ENCODE results near the gene LSAMP.
A peak's percentile ranks its signal among the peaks of the same experiment; 100 is the strongest.

The LSAMP gene

DNA sequence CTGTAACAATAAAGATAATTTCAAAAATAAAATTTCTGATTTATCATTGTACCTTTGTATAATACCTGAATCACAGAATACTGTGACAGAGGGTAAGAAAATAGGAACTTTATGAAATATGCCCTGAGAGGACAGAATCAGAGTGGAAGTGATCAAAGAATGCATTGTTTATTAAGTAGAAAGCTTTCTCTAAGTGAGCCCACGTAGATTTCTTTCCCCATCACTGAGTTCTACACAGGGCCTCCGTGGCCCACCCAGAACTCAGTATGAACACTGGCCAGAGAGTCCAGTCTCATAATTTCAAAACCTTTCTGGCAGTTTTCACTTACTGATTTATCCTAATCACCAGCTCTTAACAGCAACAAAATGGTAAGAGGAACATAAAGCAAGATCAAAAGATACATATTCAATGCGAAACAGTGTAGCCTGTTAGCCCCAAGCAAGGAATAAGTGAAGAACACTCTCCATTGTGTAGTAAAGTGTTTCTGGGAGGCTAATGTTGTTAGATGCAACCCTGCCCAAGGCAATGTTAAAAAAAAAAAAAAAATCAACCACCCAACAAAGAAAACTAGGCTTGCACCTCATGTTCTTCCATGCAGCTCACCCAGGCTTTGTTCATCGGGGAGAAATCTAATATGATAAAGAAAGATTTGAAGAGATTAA, 341.3 kb downstream of the LSAMP start:
- Histone ChIP-seq H3K4me3 (ENCODE audit: insufficient read depth, low read depth, low read length) (no peak overlapping the region), H3K27me3 (ENCODE audit: control insufficient read depth, insufficient read depth, low read length, poor library complexity, severe bottlenecking) (no peaks in the 10 kb centered on the region), H3K27ac (ENCODE audit: insufficient read depth, low read depth, low read length, poor library complexity, severe bottlenecking) (no peak overlapping the region), H3K4me1 (ENCODE audit: control insufficient read depth, insufficient read depth, low read length) (no peaks in the 10 kb centered on the region), H3K36me3 (ENCODE audit: control insufficient read depth, insufficient read depth, low read length) (no peaks in the 10 kb centered on the region), H3K9me3 (ENCODE audit: control insufficient read depth, low read length) (no peaks in the 10 kb centered on the region)
- 94 to 95% methylated on average over 3 to 4 of the region's 4 CpGs for WGBS, 2 experiments

DNA sequence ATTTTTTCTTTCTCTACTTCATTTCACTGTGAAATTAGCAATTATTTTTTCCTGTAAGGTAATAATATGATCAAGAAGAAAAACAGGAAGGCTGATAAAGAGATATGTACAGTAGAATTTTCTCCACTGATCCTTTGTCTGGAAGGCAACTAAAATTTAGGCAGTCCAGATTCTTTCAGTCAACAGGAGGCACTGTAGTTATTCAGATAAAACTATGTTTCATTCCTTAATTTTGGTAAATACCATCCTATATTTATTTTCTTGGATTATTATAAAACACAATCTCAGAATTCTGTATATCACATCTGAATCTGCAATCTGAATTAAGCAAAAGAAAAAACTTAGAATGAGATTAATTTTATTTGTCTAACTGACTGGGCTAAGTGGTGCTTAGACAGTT, 343.2 kb downstream of the LSAMP start:
- Histone ChIP-seq H3K27ac (ENCODE audit: insufficient read depth, low read depth, low read length, poor library complexity, severe bottlenecking) (no peak overlapping the region), H3K9me3 (ENCODE audit: control insufficient read depth, low read length) (no peaks in the 10 kb centered on the region), H3K27me3 (ENCODE audit: control insufficient read depth, insufficient read depth, low read length, poor library complexity, severe bottlenecking) (no peaks in the 10 kb centered on the region), H3K4me3 (ENCODE audit: insufficient read depth, low read depth, low read length) (no peak overlapping the region), H3K4me1 (ENCODE audit: control insufficient read depth, insufficient read depth, low read length) (no peaks in the 10 kb centered on the region), H3K36me3 (ENCODE audit: control insufficient read depth, insufficient read depth, low read length) (no peaks in the 10 kb centered on the region)

DNA sequence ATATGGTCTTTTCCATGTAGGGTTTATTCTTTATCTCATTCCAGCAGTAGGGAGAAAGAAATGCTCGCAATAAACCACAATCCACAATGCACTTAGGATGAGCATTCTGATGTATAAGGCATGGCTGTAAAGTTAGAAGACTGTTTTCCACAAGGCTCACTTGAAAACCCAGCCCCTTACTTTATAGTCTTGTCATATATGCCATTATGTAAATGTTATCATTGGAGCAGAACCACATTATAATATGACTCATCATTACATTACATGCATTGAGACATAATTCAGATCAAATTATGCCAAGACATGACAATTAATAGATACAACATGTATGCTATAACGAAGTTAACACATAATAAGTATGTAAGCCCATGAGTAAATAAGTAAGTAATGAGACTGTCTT, 348.1 kb downstream of the LSAMP start:
- H3K4me1 ChIP-seq (ENCODE audit: control insufficient read depth, insufficient read depth, low read length) = no peaks in the 10 kb centered on the region
- H3K4me3 ChIP-seq (ENCODE audit: insufficient read depth, low read depth, low read length) = no peak overlapping the region
- no peaks in the 10 kb centered on the region for H3K36me3 ChIP-seq (ENCODE audit: control insufficient read depth, insufficient read depth, low read length)
- H3K27me3 ChIP-seq (ENCODE audit: control insufficient read depth, insufficient read depth, low read length, poor library complexity, severe bottlenecking) = no peaks in the 10 kb centered on the region
- 94 to 100% methylated on average over 1 to 2 of the region's 2 CpGs for WGBS, 2 experiments
- H3K9me3 ChIP-seq (ENCODE audit: control insufficient read depth, low read length) = no peaks in the 10 kb centered on the region
- no peak overlapping the region for H3K27ac ChIP-seq (ENCODE audit: insufficient read depth, low read depth, low read length, poor library complexity, severe bottlenecking)

DNA sequence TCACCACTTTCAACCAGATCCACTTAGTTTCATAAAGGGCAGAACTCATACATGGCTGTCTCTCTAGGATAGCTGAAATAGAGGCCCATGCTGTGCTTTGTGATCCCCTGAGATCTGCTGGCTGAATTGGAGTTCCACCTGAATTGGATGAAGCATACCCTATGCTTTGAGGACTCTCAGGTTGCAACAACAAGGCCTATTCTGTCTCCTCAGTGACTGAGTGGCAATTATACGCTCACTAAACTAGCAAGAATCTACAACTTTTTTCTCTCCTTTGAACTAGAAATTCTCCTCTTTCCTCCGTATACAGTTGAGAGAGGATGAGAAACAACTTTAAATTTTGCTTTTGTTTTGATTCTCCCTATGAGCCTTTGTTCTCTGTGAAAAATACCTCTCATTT, 348.7 kb downstream of the LSAMP start:
- Histone ChIP-seq H3K27me3 (ENCODE audit: control insufficient read depth, insufficient read depth, low read length, poor library complexity, severe bottlenecking) (no peaks in the 10 kb centered on the region), H3K36me3 (ENCODE audit: control insufficient read depth, insufficient read depth, low read length) (no peaks in the 10 kb centered on the region), H3K27ac (ENCODE audit: insufficient read depth, low read depth, low read length, poor library complexity, severe bottlenecking) (no peak overlapping the region), H3K4me3 (ENCODE audit: insufficient read depth, low read depth, low read length) (no peak overlapping the region), H3K9me3 (ENCODE audit: control insufficient read depth, low read length) (no peaks in the 10 kb centered on the region), H3K4me1 (ENCODE audit: control insufficient read depth, insufficient read depth, low read length) (no peaks in the 10 kb centered on the region)
- 80 to 93% methylated on average over 2 of the region's 2 CpGs for WGBS, 2 experiments

DNA sequence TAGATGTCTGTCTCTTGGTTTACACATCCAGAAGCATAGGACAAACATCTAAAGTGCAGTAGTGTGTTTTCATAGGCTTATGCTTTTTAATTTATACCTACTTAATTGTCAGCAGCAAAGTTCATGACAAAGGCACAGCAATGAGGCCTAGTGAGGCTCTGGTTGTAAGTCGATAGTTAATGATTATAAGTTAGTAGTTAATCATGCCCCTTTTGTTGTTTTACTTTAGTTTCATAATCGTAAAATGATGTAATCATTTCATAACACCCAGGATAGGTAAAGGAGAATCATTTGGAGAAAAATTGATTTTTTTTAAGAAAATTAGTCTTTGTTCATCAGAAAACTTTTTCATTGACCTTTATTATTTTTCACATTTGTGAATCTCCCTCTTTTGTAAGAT, 351.9 kb downstream of the LSAMP start:
- Histone ChIP-seq H3K27ac (ENCODE audit: insufficient read depth, low read depth, low read length, poor library complexity, severe bottlenecking) (no peak overlapping the region), H3K4me3 (ENCODE audit: insufficient read depth, low read depth, low read length) (no peak overlapping the region), H3K27me3 (ENCODE audit: control insufficient read depth, insufficient read depth, low read length, poor library complexity, severe bottlenecking) (no peaks in the 10 kb centered on the region), H3K9me3 (ENCODE audit: control insufficient read depth, low read length) (no peaks in the 10 kb centered on the region), H3K36me3 (ENCODE audit: control insufficient read depth, insufficient read depth, low read length) (no peaks in the 10 kb centered on the region), H3K4me1 (ENCODE audit: control insufficient read depth, insufficient read depth, low read length) (no peaks in the 10 kb centered on the region)
- 100% methylated on average over 2 of the region's 2 CpGs; no CpG with 5 or more reads in 1 of the 2 experiments for WGBS, 2 experiments

DNA sequence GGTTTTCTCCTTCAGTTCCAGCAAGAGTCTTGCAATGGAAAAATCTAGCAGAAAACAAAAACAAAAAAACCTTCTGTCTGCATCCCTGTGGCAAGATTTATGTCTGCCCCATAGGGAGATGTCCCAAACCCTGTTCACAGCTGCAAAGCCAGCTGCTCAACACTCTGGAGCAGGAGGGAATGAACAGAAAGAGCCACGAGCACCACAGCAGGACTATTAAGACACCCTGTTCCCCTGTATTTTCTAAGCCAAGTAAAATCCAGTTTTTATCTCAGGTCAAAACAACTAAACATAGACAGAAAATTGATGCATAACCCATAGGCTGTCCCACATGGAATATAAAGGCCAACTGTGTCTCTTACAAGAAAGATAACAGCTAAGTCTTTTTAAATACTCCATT, 357.9 kb downstream of the LSAMP start:
- Histone ChIP-seq H3K27ac (ENCODE audit: insufficient read depth, low read depth, low read length, poor library complexity, severe bottlenecking) (no peak overlapping the region), H3K4me1 (ENCODE audit: control insufficient read depth, insufficient read depth, low read length) (no peaks in the 10 kb centered on the region), H3K27me3 (ENCODE audit: control insufficient read depth, insufficient read depth, low read length, poor library complexity, severe bottlenecking) (no peaks in the 10 kb centered on the region), H3K9me3 (ENCODE audit: control insufficient read depth, low read length) (no peaks in the 10 kb centered on the region), H3K36me3 (ENCODE audit: control insufficient read depth, insufficient read depth, low read length) (no peaks in the 10 kb centered on the region), H3K4me3 (ENCODE audit: insufficient read depth, low read depth, low read length) (no peak overlapping the region)
- WGBS, 2 experiments = 65 to 93% methylated on average over 1 of the region's 1 CpG

DNA sequence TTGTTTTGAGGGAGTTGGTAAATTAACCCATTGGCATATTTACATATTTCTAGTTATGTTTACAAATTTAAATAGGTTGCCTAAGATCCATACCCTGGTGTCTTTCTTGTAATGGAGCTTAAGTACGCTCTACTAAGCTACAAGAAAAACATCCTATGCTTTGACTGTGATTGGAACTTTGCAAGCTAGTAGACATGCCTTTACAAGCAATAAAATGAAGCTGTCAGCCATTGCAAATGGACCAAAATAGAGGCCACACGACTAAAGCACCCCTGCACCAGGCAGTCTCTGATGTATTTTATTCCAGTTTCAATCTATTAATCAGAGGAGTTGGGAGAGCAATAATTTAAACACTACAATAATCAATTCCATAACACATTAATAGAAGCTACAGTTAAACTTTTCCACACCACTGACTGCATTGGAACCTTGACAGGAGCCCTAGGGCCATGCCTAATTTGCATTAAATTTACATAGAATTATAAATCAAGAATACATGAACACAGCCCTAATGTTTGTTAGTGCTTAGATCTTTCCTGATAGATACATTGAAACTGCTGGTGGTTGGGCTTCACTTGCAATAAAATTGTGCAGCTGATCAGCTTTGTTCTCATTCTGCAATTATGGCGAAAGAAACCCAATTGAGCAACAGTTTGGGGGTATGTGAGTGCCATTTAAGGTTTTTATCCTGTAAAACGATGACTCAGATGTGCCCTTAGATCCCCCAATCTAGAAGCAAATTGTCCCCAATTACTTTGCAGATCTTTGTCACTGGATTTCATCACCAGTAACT, 360.1 kb downstream of the LSAMP start:
- no peaks in the 10 kb centered on the region for H3K36me3 ChIP-seq (ENCODE audit: control insufficient read depth, insufficient read depth, low read length)
- H3K4me3 ChIP-seq (ENCODE audit: insufficient read depth, low read depth, low read length) = no peak overlapping the region
- no peaks in the 10 kb centered on the region for H3K4me1 ChIP-seq (ENCODE audit: control insufficient read depth, insufficient read depth, low read length)
- no peaks in the 10 kb centered on the region for H3K27me3 ChIP-seq (ENCODE audit: control insufficient read depth, insufficient read depth, low read length, poor library complexity, severe bottlenecking)
- H3K9me3 ChIP-seq (ENCODE audit: control insufficient read depth, low read length) = no peaks in the 10 kb centered on the region
- 91% methylated on average over 4 of the region's 4 CpGs for WGBS, 2 experiments
- peak overlapping the region; percentile 16 for H3K27ac ChIP-seq (ENCODE audit: insufficient read depth, low read depth, low read length, poor library complexity, severe bottlenecking)

DNA sequence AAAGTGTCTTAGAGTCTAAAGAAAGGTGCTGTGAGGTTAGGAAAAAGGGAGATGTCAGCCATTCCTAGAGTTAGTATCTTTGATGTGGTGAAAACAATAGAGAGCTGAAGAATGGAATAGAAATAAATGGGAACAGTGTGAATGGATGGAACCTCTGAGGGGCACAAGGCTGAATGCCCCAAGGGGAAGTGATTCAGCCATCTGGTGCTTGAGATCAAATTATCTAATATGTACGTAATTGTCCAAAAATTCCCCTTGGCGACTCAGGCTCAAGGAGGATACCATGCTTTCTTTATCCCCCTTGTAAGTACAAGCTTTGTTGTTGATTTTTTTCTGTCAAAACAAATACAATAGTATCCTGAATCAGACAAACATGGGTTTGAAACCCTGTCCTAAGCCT, 361.6 kb downstream of the LSAMP start:
- 97 to 100% methylated on average over 2 of the region's 2 CpGs for WGBS, 2 experiments
- H3K36me3 ChIP-seq (ENCODE audit: control insufficient read depth, insufficient read depth, low read length) = no peaks in the 10 kb centered on the region

DNA sequence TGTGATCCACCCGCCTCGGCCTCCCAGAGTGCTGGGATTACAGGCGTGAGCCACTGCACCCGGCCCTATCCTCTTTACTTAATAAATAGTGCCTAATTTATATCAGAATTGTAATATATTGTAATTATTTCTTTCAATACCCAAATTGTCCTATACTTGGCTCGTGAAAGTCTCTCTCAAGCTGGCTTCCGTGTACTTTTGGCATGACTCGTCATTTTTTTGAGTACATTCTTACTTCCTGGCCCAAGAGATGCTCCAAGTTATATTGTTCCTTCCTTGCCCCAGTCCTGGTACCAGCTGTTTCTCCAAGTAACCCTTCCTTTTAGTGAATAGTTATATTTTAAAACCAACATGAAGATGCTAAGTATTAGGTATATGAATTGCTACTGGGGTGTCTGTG, 366.7 kb downstream of the LSAMP start:
- Histone ChIP-seq H3K27ac (ENCODE audit: insufficient read depth, low read depth, low read length, poor library complexity, severe bottlenecking) (no peak overlapping the region), H3K4me1 (ENCODE audit: control insufficient read depth, insufficient read depth, low read length) (no peaks in the 10 kb centered on the region), H3K4me3 (ENCODE audit: insufficient read depth, low read depth, low read length) (no peak overlapping the region), H3K27me3 (ENCODE audit: control insufficient read depth, insufficient read depth, low read length, poor library complexity, severe bottlenecking) (no peaks in the 10 kb centered on the region), H3K36me3 (ENCODE audit: control insufficient read depth, insufficient read depth, low read length) (no peaks in the 10 kb centered on the region), H3K9me3 (ENCODE audit: control insufficient read depth, low read length) (no peaks in the 10 kb centered on the region)
- WGBS, 2 experiments = 96 to 97% methylated on average over 3 of the region's 7 CpGs

More for the DNA sequence above, 361.6 kb downstream of the LSAMP start:
- Histone ChIP-seq H3K4me1 (ENCODE audit: control insufficient read depth, insufficient read depth, low read length) (no peaks in the 10 kb centered on the region), H3K4me3 (ENCODE audit: insufficient read depth, low read depth, low read length) (no peak overlapping the region), H3K27ac (ENCODE audit: insufficient read depth, low read depth, low read length, poor library complexity, severe bottlenecking) (no peak overlapping the region), H3K9me3 (ENCODE audit: control insufficient read depth, low read length) (no peaks in the 10 kb centered on the region), H3K27me3 (ENCODE audit: control insufficient read depth, insufficient read depth, low read length, poor library complexity, severe bottlenecking) (no peaks in the 10 kb centered on the region)

DNA sequence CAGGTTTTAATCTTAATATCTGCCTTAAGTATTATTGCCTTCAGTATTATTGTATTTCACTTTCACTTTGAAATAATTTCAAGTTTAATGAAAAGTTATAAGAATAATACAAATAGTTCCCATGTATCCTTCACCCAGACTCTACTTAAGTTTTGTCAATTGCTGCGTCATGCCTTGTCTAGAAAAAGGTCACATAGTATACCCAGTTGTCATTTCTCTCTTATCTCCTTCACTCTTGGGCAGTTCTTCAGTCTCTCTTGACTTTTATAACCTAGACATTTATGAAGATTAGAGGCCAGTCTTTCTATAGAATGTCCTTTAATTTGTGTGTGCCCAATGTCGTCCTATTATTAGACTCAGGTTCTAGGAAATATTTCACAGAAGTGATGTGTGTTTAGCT, 367.7 kb downstream of the LSAMP start:
- H3K4me3 ChIP-seq (ENCODE audit: insufficient read depth, low read depth, low read length) = no peak overlapping the region
- H3K9me3 ChIP-seq (ENCODE audit: control insufficient read depth, low read length) = no peaks in the 10 kb centered on the region
- no peak overlapping the region for H3K27ac ChIP-seq (ENCODE audit: insufficient read depth, low read depth, low read length, poor library complexity, severe bottlenecking)
- H3K4me1 ChIP-seq (ENCODE audit: control insufficient read depth, insufficient read depth, low read length) = no peaks in the 10 kb centered on the region
- no peaks in the 10 kb centered on the region for H3K27me3 ChIP-seq (ENCODE audit: control insufficient read depth, insufficient read depth, low read length, poor library complexity, severe bottlenecking)
- no peaks in the 10 kb centered on the region for H3K36me3 ChIP-seq (ENCODE audit: control insufficient read depth, insufficient read depth, low read length)
- 94 to 97% methylated on average over 2 of the region's 2 CpGs for WGBS, 2 experiments
